ENCODE measurements around the gene GPR21.

GRCh38 chr9:123063896-123064295 is 30.4 kb downstream of the GPR21 start:
- TF ChIP-seq, protein P1, sequence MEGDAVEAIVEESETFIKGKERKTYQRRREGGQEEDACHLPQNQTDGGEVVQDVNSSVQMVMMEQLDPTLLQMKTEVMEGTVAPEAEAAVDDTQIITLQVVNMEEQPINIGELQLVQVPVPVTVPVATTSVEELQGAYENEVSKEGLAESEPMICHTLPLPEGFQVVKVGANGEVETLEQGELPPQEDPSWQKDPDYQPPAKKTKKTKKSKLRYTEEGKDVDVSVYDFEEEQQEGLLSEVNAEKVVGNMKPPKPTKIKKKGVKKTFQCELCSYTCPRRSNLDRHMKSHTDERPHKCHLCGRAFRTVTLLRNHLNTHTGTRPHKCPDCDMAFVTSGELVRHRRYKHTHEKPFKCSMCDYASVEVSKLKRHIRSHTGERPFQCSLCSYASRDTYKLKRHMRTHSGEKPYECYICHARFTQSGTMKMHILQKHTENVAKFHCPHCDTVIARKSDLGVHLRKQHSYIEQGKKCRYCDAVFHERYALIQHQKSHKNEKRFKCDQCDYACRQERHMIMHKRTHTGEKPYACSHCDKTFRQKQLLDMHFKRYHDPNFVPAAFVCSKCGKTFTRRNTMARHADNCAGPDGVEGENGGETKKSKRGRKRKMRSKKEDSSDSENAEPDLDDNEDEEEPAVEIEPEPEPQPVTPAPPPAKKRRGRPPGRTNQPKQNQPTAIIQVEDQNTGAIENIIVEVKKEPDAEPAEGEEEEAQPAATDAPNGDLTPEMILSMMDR (IDR thresholded peaks at IDR 0.05; ENCODE audit: insufficient read depth, low read length, poor library complexity, severe bottlenecking): no peak
- TF ChIP-seq EZH2phosphoT487 (conservative IDR thresholded peaks at IDR 0.05; ENCODE audit: low read length): no peak
